ENCODE data around the gene ACTR1A.
"Not testable (repeated sequence)": the region's sequence is repeated elsewhere in the genome, so short reads cannot be mapped to it uniquely, and the experiment has no call there.

DNA sequence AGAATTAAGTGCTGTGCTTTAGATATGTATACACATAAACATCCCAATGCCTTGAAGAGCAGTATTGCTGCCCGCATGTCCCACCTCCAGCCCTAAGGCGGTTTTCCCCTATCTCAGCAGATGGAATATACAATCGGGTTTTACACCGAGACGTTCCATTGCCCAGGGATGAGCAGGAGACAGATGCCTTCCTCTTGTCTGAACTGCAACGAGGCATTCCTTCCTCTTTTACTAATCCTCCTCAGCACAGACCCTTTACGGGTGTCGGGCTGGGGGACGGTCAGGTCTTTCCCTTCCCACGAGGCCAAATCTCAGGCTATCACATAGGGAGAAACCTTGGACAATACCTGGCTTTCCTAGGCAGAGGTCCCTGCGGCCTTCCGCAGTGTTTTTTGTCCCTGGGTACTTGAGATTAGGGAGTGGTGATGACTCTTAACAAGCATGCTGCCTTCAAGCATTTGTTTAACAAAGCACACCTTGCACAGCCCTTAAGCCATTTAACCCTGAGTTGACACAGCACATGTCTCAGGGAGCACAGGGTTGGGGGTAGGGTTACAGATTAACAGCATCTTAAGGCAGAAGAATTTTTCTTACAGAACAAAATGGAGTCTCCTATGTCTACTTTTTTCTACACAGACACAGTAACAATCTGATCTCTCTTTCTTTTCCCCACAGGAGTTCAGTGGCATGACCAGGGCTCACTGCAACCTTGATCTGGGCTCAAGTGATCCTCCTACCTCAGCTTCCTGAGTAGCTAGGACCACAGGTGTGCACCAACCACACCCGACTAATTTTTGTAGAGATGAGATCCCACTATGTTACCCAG lies 47.6 kb downstream of the ACTR1A start:
- TF ChIP-seq, protein P1, sequence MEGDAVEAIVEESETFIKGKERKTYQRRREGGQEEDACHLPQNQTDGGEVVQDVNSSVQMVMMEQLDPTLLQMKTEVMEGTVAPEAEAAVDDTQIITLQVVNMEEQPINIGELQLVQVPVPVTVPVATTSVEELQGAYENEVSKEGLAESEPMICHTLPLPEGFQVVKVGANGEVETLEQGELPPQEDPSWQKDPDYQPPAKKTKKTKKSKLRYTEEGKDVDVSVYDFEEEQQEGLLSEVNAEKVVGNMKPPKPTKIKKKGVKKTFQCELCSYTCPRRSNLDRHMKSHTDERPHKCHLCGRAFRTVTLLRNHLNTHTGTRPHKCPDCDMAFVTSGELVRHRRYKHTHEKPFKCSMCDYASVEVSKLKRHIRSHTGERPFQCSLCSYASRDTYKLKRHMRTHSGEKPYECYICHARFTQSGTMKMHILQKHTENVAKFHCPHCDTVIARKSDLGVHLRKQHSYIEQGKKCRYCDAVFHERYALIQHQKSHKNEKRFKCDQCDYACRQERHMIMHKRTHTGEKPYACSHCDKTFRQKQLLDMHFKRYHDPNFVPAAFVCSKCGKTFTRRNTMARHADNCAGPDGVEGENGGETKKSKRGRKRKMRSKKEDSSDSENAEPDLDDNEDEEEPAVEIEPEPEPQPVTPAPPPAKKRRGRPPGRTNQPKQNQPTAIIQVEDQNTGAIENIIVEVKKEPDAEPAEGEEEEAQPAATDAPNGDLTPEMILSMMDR (IDR thresholded peaks at IDR 0.05) = not testable (repeated sequence)
- TF ChIP-seq ZFX (IDR thresholded peaks at IDR 0.05; ENCODE audit: borderline replicate concordance) = not testable (repeated sequence)

Data from 22Rv1 (cell line).